Measurements from ENCODE around the gene RAX.
A peak's percentile ranks its signal among the peaks of the same experiment; 100 is the strongest.

The RAX gene

DNA sequence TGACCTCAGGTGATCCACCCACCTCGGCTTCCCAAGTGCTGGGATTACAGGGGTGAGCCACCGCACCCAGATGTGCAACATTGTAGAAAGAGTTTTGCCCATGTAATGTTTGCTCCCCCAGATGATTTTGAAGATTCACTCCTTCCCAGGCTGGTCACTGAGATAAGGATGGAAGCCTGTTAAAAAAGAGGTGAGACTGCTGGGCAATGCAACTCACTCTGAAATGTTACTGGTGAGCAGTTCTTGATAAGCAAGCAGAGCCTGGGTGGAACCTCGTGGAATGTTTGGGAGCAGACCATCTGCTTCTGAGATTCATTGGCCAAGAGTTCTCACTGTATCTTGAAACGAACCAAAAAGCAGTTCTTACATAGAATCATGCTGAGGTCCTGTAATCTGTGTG lies 33.6 kb downstream of the RAX start:
- ATAC-seq = no peak
- no peak for TF ChIP-seq OSR1 (CRISPR knock-in tag; IDR thresholded peaks at IDR 0.05)
- no peak for TF ChIP-seq PPARA (CRISPR knock-in tag; IDR thresholded peaks at IDR 0.05; ENCODE audit: borderline replicate concordance)

DNA sequence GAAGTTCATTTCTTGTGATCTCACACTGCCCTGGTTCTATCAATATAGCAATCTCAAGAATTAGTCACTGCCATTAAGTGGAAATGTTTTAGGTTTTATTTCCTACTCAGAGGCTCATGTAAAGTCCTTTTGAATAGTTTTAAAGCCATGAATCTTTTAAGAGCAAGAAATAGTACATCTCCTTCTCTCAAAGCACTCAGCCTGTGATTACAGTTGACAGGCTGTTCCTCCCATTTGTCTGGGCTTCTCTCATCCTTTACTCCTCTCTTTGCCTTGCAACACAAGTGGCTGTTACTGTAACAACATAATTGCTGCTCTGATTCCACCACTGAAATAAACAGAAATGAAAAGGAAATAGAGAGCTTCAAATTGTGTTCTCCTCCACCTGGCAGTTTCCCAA lies 34.9 kb downstream of the RAX start:
- TF ChIP-seq ZFP3 (CRISPR knock-in tag; IDR thresholded peaks at IDR 0.05) (no peak), ARNTL (CRISPR knock-in tag; IDR thresholded peaks at IDR 0.05; ENCODE audit: borderline replicate concordance, low read depth) (no peak), ZNF8 (CRISPR knock-in tag; IDR thresholded peaks at IDR 0.05) (no peak), GLIS3 (CRISPR knock-in tag; IDR thresholded peaks at IDR 0.05) (no peak), BACH2 (CRISPR knock-in tag; IDR thresholded peaks at IDR 0.05; ENCODE audit: borderline replicate concordance) (no peak), ZC3H10 (CRISPR knock-in tag; IDR thresholded peaks at IDR 0.05) (no peak)
- ATAC-seq = peak; percentile 94

DNA sequence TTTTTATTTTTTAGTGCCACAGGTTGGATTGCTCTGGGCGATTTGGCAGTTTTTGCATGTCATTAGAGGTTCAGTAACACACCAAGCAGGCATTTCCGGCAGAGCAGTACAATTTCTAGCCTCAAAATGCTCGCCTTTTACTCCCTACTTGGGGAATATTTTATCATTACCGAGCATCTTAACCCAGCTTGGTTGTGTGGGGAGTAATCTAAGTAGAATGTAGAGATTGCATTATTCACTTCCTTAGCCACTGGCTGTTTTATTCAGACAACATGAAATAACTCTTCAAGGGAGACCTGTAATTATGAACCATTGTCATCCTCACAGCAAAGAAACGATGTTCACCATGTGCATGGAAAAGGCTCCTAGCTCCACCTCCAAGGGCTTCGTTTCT lies 40.2 kb downstream of the RAX start:
- TF ChIP-seq PPARA (CRISPR knock-in tag; IDR thresholded peaks at IDR 0.05; ENCODE audit: borderline replicate concordance) (no peak), ZC3H10 (CRISPR knock-in tag; IDR thresholded peaks at IDR 0.05) (no peak), SNAI2 (CRISPR knock-in tag; IDR thresholded peaks at IDR 0.05) (no peak), ISL1 (CRISPR knock-in tag; IDR thresholded peaks at IDR 0.05) (no peak), ZFP3 (CRISPR knock-in tag; IDR thresholded peaks at IDR 0.05) (no peak), ZNF565 (CRISPR knock-in tag; conservative IDR thresholded peaks at IDR 0.05; ENCODE audit: low read depth) (no peak), CSDC2 (CRISPR knock-in tag; IDR thresholded peaks at IDR 0.05) (no peak)
- ATAC-seq = peak; percentile 45; the same call in 2 of the 3 replicates

DNA sequence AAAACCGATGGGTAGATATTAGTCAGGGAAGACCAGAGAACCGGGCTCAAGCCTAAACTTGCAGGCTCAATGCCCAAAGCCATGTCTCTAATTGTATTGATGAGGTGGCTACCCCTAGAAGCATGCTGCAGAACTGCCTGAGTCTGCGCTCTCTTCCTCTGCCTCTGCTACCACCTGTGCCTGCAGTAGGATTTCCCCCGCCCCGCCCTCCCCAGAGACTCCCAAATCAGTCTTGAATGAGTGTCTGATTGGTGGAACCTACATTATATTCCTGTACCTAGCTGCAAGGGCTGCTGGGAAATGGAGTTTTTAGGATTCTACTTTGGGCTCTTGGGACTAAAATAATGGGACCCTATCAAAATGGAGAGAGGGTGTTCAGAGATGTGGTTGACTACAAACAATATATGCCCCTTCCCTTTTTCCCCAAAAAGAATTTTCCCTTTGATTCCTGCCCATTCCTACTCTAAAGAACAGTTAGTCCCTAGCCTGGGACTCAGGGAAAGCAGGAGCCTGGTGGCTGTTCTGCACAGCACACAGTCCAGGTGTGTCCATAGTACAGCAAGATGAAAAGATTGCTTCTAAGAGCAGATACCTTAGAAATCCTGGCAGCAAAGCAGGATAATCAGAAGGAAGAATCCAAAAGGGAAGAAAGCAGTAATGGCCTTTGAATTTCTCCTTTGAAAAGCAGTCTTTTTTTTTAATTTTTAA lies 40.8 kb downstream of the RAX start:
- TF ChIP-seq ZNF70 (CRISPR knock-in tag; IDR thresholded peaks at IDR 0.05) = no peak
- no peak for TF ChIP-seq CSDC2 (CRISPR knock-in tag; IDR thresholded peaks at IDR 0.05)
- no peak for TF ChIP-seq ZC3H10 (CRISPR knock-in tag; IDR thresholded peaks at IDR 0.05)
- ATAC-seq = peak; percentile 14; the same call in 2 of the 3 replicates

DNA sequence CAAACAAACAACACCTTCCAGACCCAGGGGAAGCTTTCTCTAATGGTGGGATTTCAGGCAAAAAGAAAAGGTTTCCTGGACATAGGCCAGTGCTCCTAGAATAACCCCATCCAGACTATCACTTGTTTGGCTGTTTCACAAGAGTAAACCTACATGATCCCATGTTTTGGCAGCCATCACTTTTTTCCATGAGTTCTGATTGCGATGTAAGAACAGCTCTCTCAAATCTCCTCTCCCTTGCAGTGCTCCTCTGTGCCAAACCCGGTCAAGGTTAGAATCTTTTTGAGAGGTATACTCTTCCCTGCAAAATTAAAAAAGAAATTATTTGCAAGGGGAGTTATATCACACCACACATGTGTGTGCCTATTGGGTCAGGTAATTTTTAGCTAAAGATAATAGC lies 41.4 kb downstream of the RAX start:
- ATAC-seq = no peak
- TF ChIP-seq ISL1 (CRISPR knock-in tag; IDR thresholded peaks at IDR 0.05) = no peak
- TF ChIP-seq, protein P1, sequence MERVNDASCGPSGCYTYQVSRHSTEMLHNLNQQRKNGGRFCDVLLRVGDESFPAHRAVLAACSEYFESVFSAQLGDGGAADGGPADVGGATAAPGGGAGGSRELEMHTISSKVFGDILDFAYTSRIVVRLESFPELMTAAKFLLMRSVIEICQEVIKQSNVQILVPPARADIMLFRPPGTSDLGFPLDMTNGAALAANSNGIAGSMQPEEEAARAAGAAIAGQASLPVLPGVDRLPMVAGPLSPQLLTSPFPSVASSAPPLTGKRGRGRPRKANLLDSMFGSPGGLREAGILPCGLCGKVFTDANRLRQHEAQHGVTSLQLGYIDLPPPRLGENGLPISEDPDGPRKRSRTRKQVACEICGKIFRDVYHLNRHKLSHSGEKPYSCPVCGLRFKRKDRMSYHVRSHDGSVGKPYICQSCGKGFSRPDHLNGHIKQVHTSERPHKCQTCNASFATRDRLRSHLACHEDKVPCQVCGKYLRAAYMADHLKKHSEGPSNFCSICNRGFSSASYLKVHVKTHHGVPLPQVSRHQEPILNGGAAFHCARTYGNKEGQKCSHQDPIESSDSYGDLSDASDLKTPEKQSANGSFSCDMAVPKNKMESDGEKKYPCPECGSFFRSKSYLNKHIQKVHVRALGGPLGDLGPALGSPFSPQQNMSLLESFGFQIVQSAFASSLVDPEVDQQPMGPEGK (CRISPR knock-in tag; IDR thresholded peaks at IDR 0.05; ENCODE audit: borderline replicate concordance) = no peak
- TF ChIP-seq ZFP3 (CRISPR knock-in tag; IDR thresholded peaks at IDR 0.05) = no peak
- TF ChIP-seq, protein P2, sequence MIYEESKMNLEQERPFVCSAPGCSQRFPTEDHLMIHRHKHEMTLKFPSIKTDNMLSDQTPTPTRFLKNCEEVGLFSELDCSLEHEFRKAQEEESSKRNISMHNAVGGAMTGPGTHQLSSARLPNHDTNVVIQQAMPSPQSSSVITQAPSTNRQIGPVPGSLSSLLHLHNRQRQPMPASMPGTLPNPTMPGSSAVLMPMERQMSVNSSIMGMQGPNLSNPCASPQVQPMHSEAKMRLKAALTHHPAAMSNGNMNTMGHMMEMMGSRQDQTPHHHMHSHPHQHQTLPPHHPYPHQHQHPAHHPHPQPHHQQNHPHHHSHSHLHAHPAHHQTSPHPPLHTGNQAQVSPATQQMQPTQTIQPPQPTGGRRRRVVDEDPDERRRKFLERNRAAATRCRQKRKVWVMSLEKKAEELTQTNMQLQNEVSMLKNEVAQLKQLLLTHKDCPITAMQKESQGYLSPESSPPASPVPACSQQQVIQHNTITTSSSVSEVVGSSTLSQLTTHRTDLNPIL (CRISPR knock-in tag; IDR thresholded peaks at IDR 0.05; ENCODE audit: low read depth) = no peak
- no peak for TF ChIP-seq OSR1 (CRISPR knock-in tag; IDR thresholded peaks at IDR 0.05)
- no peak for TF ChIP-seq PPARA (CRISPR knock-in tag; IDR thresholded peaks at IDR 0.05; ENCODE audit: borderline replicate concordance)
- no peak for TF ChIP-seq ARNTL (CRISPR knock-in tag; IDR thresholded peaks at IDR 0.05; ENCODE audit: borderline replicate concordance, low read depth)
- TF ChIP-seq RARB (CRISPR knock-in tag; IDR thresholded peaks at IDR 0.05) = no peak
- TF ChIP-seq ZNF70 (CRISPR knock-in tag; IDR thresholded peaks at IDR 0.05) = no peak
- no peak for TF ChIP-seq ESRRG (CRISPR knock-in tag; IDR thresholded peaks at IDR 0.05)
- TF ChIP-seq BACH2 (CRISPR knock-in tag; IDR thresholded peaks at IDR 0.05; ENCODE audit: borderline replicate concordance) = no peak
- TF ChIP-seq ZNF8 (CRISPR knock-in tag; IDR thresholded peaks at IDR 0.05) = no peak
- TF ChIP-seq, protein P3, sequence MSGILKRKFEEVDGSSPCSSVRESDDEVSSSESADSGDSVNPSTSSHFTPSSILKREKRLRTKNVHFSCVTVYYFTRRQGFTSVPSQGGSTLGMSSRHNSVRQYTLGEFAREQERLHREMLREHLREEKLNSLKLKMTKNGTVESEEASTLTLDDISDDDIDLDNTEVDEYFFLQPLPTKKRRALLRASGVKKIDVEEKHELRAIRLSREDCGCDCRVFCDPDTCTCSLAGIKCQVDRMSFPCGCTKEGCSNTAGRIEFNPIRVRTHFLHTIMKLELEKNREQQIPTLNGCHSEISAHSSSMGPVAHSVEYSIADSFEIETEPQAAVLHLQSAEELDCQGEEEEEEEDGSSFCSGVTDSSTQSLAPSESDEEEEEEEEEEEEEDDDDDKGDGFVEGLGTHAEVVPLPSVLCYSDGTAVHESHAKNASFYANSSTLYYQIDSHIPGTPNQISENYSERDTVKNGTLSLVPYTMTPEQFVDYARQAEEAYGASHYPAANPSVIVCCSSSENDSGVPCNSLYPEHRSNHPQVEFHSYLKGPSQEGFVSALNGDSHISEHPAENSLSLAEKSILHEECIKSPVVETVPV (CRISPR knock-in tag; IDR thresholded peaks at IDR 0.05) = no peak
- no peak for TF ChIP-seq SNAI2 (CRISPR knock-in tag; IDR thresholded peaks at IDR 0.05)
- no peak for TF ChIP-seq ZNF565 (CRISPR knock-in tag; conservative IDR thresholded peaks at IDR 0.05; ENCODE audit: low read depth)
- TF ChIP-seq ZC3H10 (CRISPR knock-in tag; IDR thresholded peaks at IDR 0.05) = no peak
- TF ChIP-seq, protein P4, sequence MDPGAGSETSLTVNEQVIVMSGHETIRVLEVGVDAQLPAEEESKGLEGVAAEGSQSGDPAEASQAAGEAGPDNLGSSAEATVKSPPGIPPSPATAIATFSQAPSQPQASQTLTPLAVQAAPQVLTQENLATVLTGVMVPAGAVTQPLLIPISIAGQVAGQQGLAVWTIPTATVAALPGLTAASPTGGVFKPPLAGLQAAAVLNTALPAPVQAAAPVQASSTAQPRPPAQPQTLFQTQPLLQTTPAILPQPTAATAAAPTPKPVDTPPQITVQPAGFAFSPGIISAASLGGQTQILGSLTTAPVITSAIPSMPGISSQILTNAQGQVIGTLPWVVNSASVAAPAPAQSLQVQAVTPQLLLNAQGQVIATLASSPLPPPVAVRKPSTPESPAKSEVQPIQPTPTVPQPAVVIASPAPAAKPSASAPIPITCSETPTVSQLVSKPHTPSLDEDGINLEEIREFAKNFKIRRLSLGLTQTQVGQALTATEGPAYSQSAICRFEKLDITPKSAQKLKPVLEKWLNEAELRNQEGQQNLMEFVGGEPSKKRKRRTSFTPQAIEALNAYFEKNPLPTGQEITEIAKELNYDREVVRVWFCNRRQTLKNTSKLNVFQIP (CRISPR knock-in tag; IDR thresholded peaks at IDR 0.05; ENCODE audit: borderline replicate concordance, low read depth) = no peak
- TF ChIP-seq TOX (CRISPR knock-in tag; IDR thresholded peaks at IDR 0.05; ENCODE audit: borderline replicate concordance) = no peak
